Measurements from ENCODE around the gene CHD9.

Gene CHD9

GRCh38 chr16:53090591-53091411 lies 36.0 kb downstream of the CHD9 start:
- Histone ChIP-seq H3K4me1 (ENCODE audit: control insufficient read depth in 2 of 2, insufficient read depth in 1 of 2, low read depth in 1 of 2, low read length in 2 of 2) (peaks cover 22 to 25% of the 10 kb centered on the region in 2 donors), H3K4me2 (ENCODE audit: insufficient read depth, low read length, poor library complexity, severe bottlenecking) (no peak overlapping the region), H3K9ac (ENCODE audit: low read depth, low read length, poor library complexity) (no peak overlapping the region), H3K79me1 (ENCODE audit: low read depth, low read length) (peaks cover 4% of the 10 kb centered on the region), H2BK5ac (ENCODE audit: low read length) (no peak overlapping the region), H3K23ac (ENCODE audit: low read depth, low read length, poor library complexity) (no peak overlapping the region), H3K4me3 (ENCODE audit: low read length in 2 of 2) (no peak overlapping the region), H2BK120ac (ENCODE audit: low read depth, low read length) (no peak overlapping the region), H3K27ac (replicated peaks; ENCODE audit: low read length) (peak overlapping the region; percentile 20), H3K4ac (ENCODE audit: low read length) (no peak overlapping the region), H3K18ac (ENCODE audit: low read length) (peak overlapping the region; percentile 20), H2BK15ac (ENCODE audit: low read length) (no peak overlapping the region), H3K27me3 (ENCODE audit: control insufficient read depth in 3 of 3, insufficient read depth in 3 of 3, low read depth in 1 of 3, low read length in 3 of 3) (no peaks in the 10 kb centered on the region), H3K14ac (ENCODE audit: low read length) (no peak overlapping the region), H3K36me3 (replicated peaks in 1 of 2; ENCODE audit: control insufficient read depth in 2 of 2, insufficient read depth in 2 of 2, low read length in 2 of 2) (peaks cover 0 to 1% of the 10 kb centered on the region in 2 donors), H2AFZ (ENCODE audit: low read length) (no peak overlapping the region), H2BK12ac (ENCODE audit: low read length) (no peak overlapping the region), H4K91ac (ENCODE audit: low read depth, low read length, poor library complexity) (no peak overlapping the region), H4K8ac (ENCODE audit: low read depth, low read length) (no peak overlapping the region), H2AK5ac (ENCODE audit: low read depth, low read length) (peak overlapping the region; percentile 59), H3K9me3 (replicated peaks in 1 of 2; ENCODE audit: control insufficient read depth in 2 of 2, insufficient read depth in 1 of 2, low read depth in 1 of 2, low read length in 2 of 2) (no peaks in the 10 kb centered on the region)
- WGBS, 2 donors (ENCODE audit: extremely low coverage in 2 of 2, insufficient read length in 2 of 2, insufficient replicate concordance in 1 of 2), result no CpG with 5 or more reads among the region's 13 CpGs
- DNase-seq (ENCODE audit: low spot score), result no peak

GRCh38 chr16:53091466-53092211 lies 36.8 kb downstream of the CHD9 start:
- peaks cover 0 to 1% of the 10 kb centered on the region in 2 donors for H3K36me3 ChIP-seq (replicated peaks in 1 of 2; ENCODE audit: control insufficient read depth in 2 of 2, insufficient read depth in 2 of 2, low read length in 2 of 2)
- no CpG with 5 or more reads among the region's 7 CpGs for WGBS, 2 donors (ENCODE audit: extremely low coverage in 2 of 2, insufficient read length in 2 of 2, insufficient replicate concordance in 1 of 2)
- H3K4ac ChIP-seq (ENCODE audit: low read length), result no peak overlapping the region
- H4K8ac ChIP-seq (ENCODE audit: low read depth, low read length), result no peak overlapping the region
- H2BK12ac ChIP-seq (ENCODE audit: low read length), result no peak overlapping the region
- no peak overlapping the region for H3K9ac ChIP-seq (ENCODE audit: low read depth, low read length, poor library complexity)
- no peak overlapping the region for H3K23ac ChIP-seq (ENCODE audit: low read depth, low read length, poor library complexity)
- peak overlapping the region; percentile 59 for H2AFZ ChIP-seq (ENCODE audit: low read length)
- no peak overlapping the region for H2BK5ac ChIP-seq (ENCODE audit: low read length)
- H3K14ac ChIP-seq (ENCODE audit: low read length), result no peak overlapping the region
- H2AK5ac ChIP-seq (ENCODE audit: low read depth, low read length), result no peak overlapping the region
- peaks cover 22% of the 10 kb centered on the region in 2 donors for H3K4me1 ChIP-seq (ENCODE audit: control insufficient read depth in 2 of 2, insufficient read depth in 1 of 2, low read depth in 1 of 2, low read length in 2 of 2)
- no peak overlapping the region for H3K27ac ChIP-seq (replicated peaks; ENCODE audit: low read length)
- H3K18ac ChIP-seq (ENCODE audit: low read length), result no peak overlapping the region
- H3K79me1 ChIP-seq (ENCODE audit: low read depth, low read length), result peaks cover 4% of the 10 kb centered on the region
- H3K27me3 ChIP-seq (ENCODE audit: control insufficient read depth in 3 of 3, insufficient read depth in 3 of 3, low read depth in 1 of 3, low read length in 3 of 3), result no peaks in the 10 kb centered on the region
- peak; percentile 37 for DNase-seq (ENCODE audit: low spot score)
- H2BK120ac ChIP-seq (ENCODE audit: low read depth, low read length), result no peak overlapping the region
- H3K4me2 ChIP-seq (ENCODE audit: insufficient read depth, low read length, poor library complexity, severe bottlenecking), result no peak overlapping the region
- no peak overlapping the region for H4K91ac ChIP-seq (ENCODE audit: low read depth, low read length, poor library complexity)
- H3K9me3 ChIP-seq (replicated peaks in 1 of 2; ENCODE audit: control insufficient read depth in 2 of 2, insufficient read depth in 1 of 2, low read depth in 1 of 2, low read length in 2 of 2), result no peaks in the 10 kb centered on the region
- H2BK15ac ChIP-seq (ENCODE audit: low read length), result no peak overlapping the region
- H3K4me3 ChIP-seq (ENCODE audit: low read length in 2 of 2), result peak overlapping the region in 1 of 2 donors; percentile 22

- no CpG with 5 or more reads among the region's 2 CpGs for WGBS, 2 donors (ENCODE audit: extremely low coverage in 2 of 2, insufficient read length in 2 of 2, insufficient replicate concordance in 1 of 2)
Observed at GRCh38 chr16:53092284-53092683, 37.5 kb downstream of the CHD9 start.

GRCh38 chr16:53093162-53093744 lies 38.5 kb downstream of the CHD9 start:
- Histone ChIP-seq H4K91ac (ENCODE audit: low read depth, low read length, poor library complexity) (no peak overlapping the region), H2AK5ac (ENCODE audit: low read depth, low read length) (no peak overlapping the region), H3K14ac (ENCODE audit: low read length) (no peak overlapping the region), H3K27ac (replicated peaks; ENCODE audit: low read length) (no peak overlapping the region), H3K4me2 (ENCODE audit: insufficient read depth, low read length, poor library complexity, severe bottlenecking) (no peak overlapping the region), H3K23ac (ENCODE audit: low read depth, low read length, poor library complexity) (no peak overlapping the region), H3K4ac (ENCODE audit: low read length) (no peak overlapping the region), H3K9ac (ENCODE audit: low read depth, low read length, poor library complexity) (no peak overlapping the region), H3K36me3 (replicated peaks in 1 of 2; ENCODE audit: control insufficient read depth in 2 of 2, insufficient read depth in 2 of 2, low read length in 2 of 2) (peaks cover 0 to 1% of the 10 kb centered on the region in 2 donors), H2BK12ac (ENCODE audit: low read length) (no peak overlapping the region), H3K27me3 (ENCODE audit: control insufficient read depth in 3 of 3, insufficient read depth in 3 of 3, low read depth in 1 of 3, low read length in 3 of 3) (no peaks in the 10 kb centered on the region), H3K9me3 (replicated peaks in 1 of 2; ENCODE audit: control insufficient read depth in 2 of 2, insufficient read depth in 1 of 2, low read depth in 1 of 2, low read length in 2 of 2) (no peaks in the 10 kb centered on the region), H2BK15ac (ENCODE audit: low read length) (no peak overlapping the region), H2BK5ac (ENCODE audit: low read length) (no peak overlapping the region), H3K18ac (ENCODE audit: low read length) (no peak overlapping the region), H3K79me1 (ENCODE audit: low read depth, low read length) (peaks cover 4% of the 10 kb centered on the region), H2BK120ac (ENCODE audit: low read depth, low read length) (no peak overlapping the region), H3K4me1 (ENCODE audit: control insufficient read depth in 2 of 2, insufficient read depth in 1 of 2, low read depth in 1 of 2, low read length in 2 of 2) (peaks cover 22% of the 10 kb centered on the region in 2 donors), H4K8ac (ENCODE audit: low read depth, low read length) (no peak overlapping the region), H2AFZ (ENCODE audit: low read length) (no peak overlapping the region), H3K4me3 (ENCODE audit: low read length in 2 of 2) (no peak overlapping the region)
- no CpG with 5 or more reads among the region's 5 CpGs for WGBS, 2 donors (ENCODE audit: extremely low coverage in 2 of 2, insufficient read length in 2 of 2, insufficient replicate concordance in 1 of 2)
- DNase-seq (ENCODE audit: low spot score), result no peak

More at GRCh38 chr16:53092284-53092683, 37.5 kb downstream of the CHD9 start:
- Histone ChIP-seq H4K8ac (ENCODE audit: low read depth, low read length) (no peak overlapping the region), H4K91ac (ENCODE audit: low read depth, low read length, poor library complexity) (no peak overlapping the region), H3K9ac (ENCODE audit: low read depth, low read length, poor library complexity) (no peak overlapping the region), H2BK15ac (ENCODE audit: low read length) (no peak overlapping the region), H2AFZ (ENCODE audit: low read length) (peak overlapping the region; percentile 14), H2BK120ac (ENCODE audit: low read depth, low read length) (no peak overlapping the region), H2BK12ac (ENCODE audit: low read length) (no peak overlapping the region), H3K4me2 (ENCODE audit: insufficient read depth, low read length, poor library complexity, severe bottlenecking) (no peak overlapping the region), H3K79me1 (ENCODE audit: low read depth, low read length) (peaks cover 4% of the 10 kb centered on the region), H3K36me3 (replicated peaks in 1 of 2; ENCODE audit: control insufficient read depth in 2 of 2, insufficient read depth in 2 of 2, low read length in 2 of 2) (peaks cover 0 to 1% of the 10 kb centered on the region in 2 donors), H3K23ac (ENCODE audit: low read depth, low read length, poor library complexity) (no peak overlapping the region), H2AK5ac (ENCODE audit: low read depth, low read length) (no peak overlapping the region), H3K14ac (ENCODE audit: low read length) (no peak overlapping the region), H3K4me1 (ENCODE audit: control insufficient read depth in 2 of 2, insufficient read depth in 1 of 2, low read depth in 1 of 2, low read length in 2 of 2) (peaks cover 22% of the 10 kb centered on the region in 2 donors), H3K27ac (replicated peaks; ENCODE audit: low read length) (no peak overlapping the region), H3K18ac (ENCODE audit: low read length) (no peak overlapping the region), H3K9me3 (replicated peaks in 1 of 2; ENCODE audit: control insufficient read depth in 2 of 2, insufficient read depth in 1 of 2, low read depth in 1 of 2, low read length in 2 of 2) (no peaks in the 10 kb centered on the region), H3K4me3 (ENCODE audit: low read length in 2 of 2) (peak overlapping the region in 1 of 2 donors; percentile 7), H3K27me3 (ENCODE audit: control insufficient read depth in 3 of 3, insufficient read depth in 3 of 3, low read depth in 1 of 3, low read length in 3 of 3) (no peaks in the 10 kb centered on the region), H2BK5ac (ENCODE audit: low read length) (no peak overlapping the region), H3K4ac (ENCODE audit: low read length) (no peak overlapping the region)
- DNase-seq (ENCODE audit: low spot score), result no peak

Measured in neuronal stem cell (in vitro differentiated cells).